IMR-90 (cell line): ENCODE results near the gene NQO2. TPM values are rescaled to one million over a fixed set of nuclear protein-coding genes. Genes with fewer than 3 reads are reported as not detected.
"Not testable (repeated sequence)": the region's sequence is repeated elsewhere in the genome, so short reads cannot be mapped to it uniquely, and the experiment has no call there.

Experiments
- ATAC-seq: fragments of 200-7000 bp; cut with Tn5 transposase; 2 replicates; pipeline ENCODE4 v1.9.1; 2020; ENCODE audit warnings: low read depth, mild to moderate bottlenecking, moderate library complexity
- BruUV-seq: library from RNA; stranded (reverse); fragments of 400-500 nt; replicated peaks from 2 replicates; lab custom pipeline; 2021; lab: Mats Ljungman, UMichigan
- CTCF ChIA-PET: fragments of 300-600 bp; formaldehyde crosslinking; extraction: SDS; loops from one replicate; lab custom pipeline; 2021; ENCODE audit warnings: antibody characterized with exemption; lab: Yijun Ruan, JAX
- POLR2A ChIA-PET: fragments of 300-600 bp; sonication (Branson Sonifier 250); formaldehyde crosslinking; loops from one replicate; lab custom pipeline; 2022; ENCODE audit warnings: antibody characterized with exemption; ENCODE audit not compliant: unreplicated experiment; lab: Charles Lee
- DNase-seq: peaks from one replicate; pipeline ENCODE4 v3.0.0; 2013
- H2AFZ ChIP-seq: replicated peaks from 2 replicates; pipeline ENCODE3; 2013; ENCODE audit warnings: low read length, mild to moderate bottlenecking; ENCODE audit not compliant: poor library complexity
- H2AK5ac ChIP-seq: 2 replicates; pipeline ENCODE4 v1.6.1; 2013; ENCODE audit warnings: low read depth, low read length, inconsistent platforms
- H2AK9ac ChIP-seq: replicated peaks from 2 replicates; pipeline ENCODE3; 2013; ENCODE audit warnings: mild to moderate bottlenecking, low read depth, low read length, moderate library complexity; ENCODE audit not compliant: poor library complexity
- H2BK120ac ChIP-seq: 2 replicates; pipeline ENCODE4 v1.6.1; 2013; ENCODE audit warnings: low read depth, low read length, inconsistent platforms
- H2BK15ac ChIP-seq: 3 replicates; pipeline ENCODE4 v1.6.1; 2013; ENCODE audit warnings: low read depth, low read length, inconsistent platforms
- H2BK20ac ChIP-seq: 2 replicates; pipeline ENCODE4 v1.6.1; 2013; ENCODE audit warnings: low read depth, mild to moderate bottlenecking, inconsistent platforms, low read length, moderate library complexity
- H2BK5ac ChIP-seq: 2 replicates; pipeline ENCODE4 v1.6.1; 2013; ENCODE audit warnings: mild to moderate bottlenecking, low read depth, low read length, inconsistent platforms; ENCODE audit not compliant: poor library complexity, severe bottlenecking
- H3K14ac ChIP-seq: replicated peaks from 2 replicates; pipeline ENCODE4 v1.6.1; 2013; ENCODE audit warnings: low read depth, low read length, inconsistent platforms
- H3K18ac ChIP-seq: 2 replicates; pipeline ENCODE4 v1.6.1; 2013; ENCODE audit warnings: low read depth, low read length, control low read depth
- H3K23ac ChIP-seq: 2 replicates; pipeline ENCODE4 v1.6.1; 2013; ENCODE audit warnings: low read depth, low read length, inconsistent platforms
- H3K27ac ChIP-seq: 2 replicates; pipeline ENCODE4 v1.5.1; 2013; ENCODE audit warnings: mild to moderate bottlenecking, control low read depth, low read length; ENCODE audit not compliant: insufficient read depth
- H3K27me3 ChIP-seq: 2 replicates; pipeline ENCODE4 v1.6.1; 2013; ENCODE audit warnings: low read length; ENCODE audit not compliant: control insufficient read depth, insufficient read depth
- H3K36me3 ChIP-seq: 2 replicates; pipeline ENCODE4 v1.6.1; 2013; ENCODE audit warnings: low read length, mixed read lengths; ENCODE audit not compliant: control insufficient read depth, insufficient read depth
- H3K4ac ChIP-seq: 2 replicates; pipeline ENCODE4 v1.6.1; 2013; ENCODE audit warnings: low read depth, low read length, inconsistent platforms
- H3K4me1 ChIP-seq: 2 replicates; pipeline ENCODE4 v1.6.1; 2013; ENCODE audit warnings: low read length, mixed read lengths; ENCODE audit not compliant: control insufficient read depth, insufficient read depth
- H3K4me2 ChIP-seq: 2 replicates; pipeline ENCODE4 v1.6.1; 2013; ENCODE audit warnings: low read depth, mild to moderate bottlenecking, control low read depth, low read length, moderate library complexity
- H3K4me3 ChIP-seq: 2 replicates; pipeline ENCODE4 v1.5.1; 2013; ENCODE audit warnings: low read depth, mild to moderate bottlenecking, control low read depth, low read length, moderate library complexity; ENCODE audit not compliant: insufficient read depth
- H3K56ac ChIP-seq: 2 replicates; pipeline ENCODE4 v1.6.1; 2013; ENCODE audit warnings: low read length, inconsistent platforms; ENCODE audit not compliant: insufficient read depth; ENCODE audit errors: extremely low read depth
- H3K79me1 ChIP-seq, 2 experiments: 2 replicates each; pipeline ENCODE4 v1.6.1; 2013; ENCODE audit warnings: low read length in 2 of 2, inconsistent platforms in 1 of 2, low read depth in 1 of 2
- H3K9ac ChIP-seq: 2 replicates; pipeline ENCODE4 v1.6.1; 2013; ENCODE audit warnings: low read depth, low read length, control low read depth
- H3K9me1 ChIP-seq: 2 replicates; pipeline ENCODE4 v1.6.1; 2013; ENCODE audit warnings: low read length, inconsistent platforms; ENCODE audit not compliant: insufficient read depth
- H3K9me3 ChIP-seq: 2 replicates; pipeline ENCODE4 v1.6.1; 2013; ENCODE audit warnings: low read length; ENCODE audit not compliant: control insufficient read depth, insufficient read depth
- H4K20me1 ChIP-seq: 2 replicates; pipeline ENCODE4 v1.6.1; 2013; ENCODE audit warnings: low read length, inconsistent platforms; ENCODE audit not compliant: insufficient read depth
- H4K5ac ChIP-seq: 2 replicates; pipeline ENCODE4 v1.6.1; 2013; ENCODE audit warnings: mild to moderate bottlenecking, low read depth, low read length, control low read depth
- H4K8ac ChIP-seq, 2 experiments: 2 replicates each; pipeline ENCODE4 v1.6.1; 2013; ENCODE audit warnings: low read depth in 2 of 2, low read length in 2 of 2, control low read depth in 1 of 2, inconsistent platforms in 1 of 2
- H4K91ac ChIP-seq: 2 replicates; pipeline ENCODE4 v1.6.1; 2013; ENCODE audit warnings: low read depth, low read length, inconsistent platforms; ENCODE audit not compliant: insufficient read depth
- CEBPB ChIP-seq: IDR thresholded peaks from 2 replicates; pipeline ENCODE4 v1.6.1; 2012; ENCODE audit warnings: low read depth, low read length, improper control_type of control experiment
- CTCF ChIP-seq: conservative IDR thresholded peaks from 2 replicates; pipeline ENCODE4 v1.5.1; 2012; ENCODE audit warnings: mild to moderate bottlenecking, low read depth, low read length, improper control_type of control experiment
- RAD21 ChIP-seq: IDR thresholded peaks from 2 replicates; pipeline ENCODE4 v1.6.1; 2012; ENCODE audit warnings: low read length, improper control_type of control experiment
- SMC3 ChIP-seq: fragments of 150-350 bp; IDR thresholded peaks from 2 replicates; pipeline ENCODE4 v1.6.1; 2016; ENCODE audit warnings: low read depth, mild to moderate bottlenecking, antibody characterized with exemption, low read length, moderate library complexity
- WGBS, 2 experiments: methylation state at CpG; one replicate each; pipeline versions ENCODE4 v1.1.5 to v1.1.7; 2013; ENCODE audit warnings: missing lambda C conversion rate in 2 of 2; ENCODE audit not compliant: insufficient read length in 1 of 2; ENCODE audit errors: extremely low coverage in 2 of 2; 5-methylcytosine and 5-hydroxymethylcytosine counted together
- dilution Hi-C: fragments of 300-500 bp; cut with HindIII; formaldehyde crosslinking; loops from one replicate; pipeline ENCODE4 v1.14.3; 2018; ENCODE audit warnings: low sequenced_read_pairs; ENCODE audit not compliant: unreplicated experiment
- in situ Hi-C: fragments of 300-500 bp; cut with MboI; formaldehyde crosslinking; loops from 3 replicates; pipeline ENCODE4 v1.14.3; 2019; ENCODE audit warnings: low sequenced_read_pairs, inconsistent platforms, mixed read lengths
- intact Hi-C: fragments of 100-400 bp; cut with micrococcal nuclease; formaldehyde crosslinking; loops from 2 replicates; pipeline ENCODE4 v1.10.0; 2022
- polyA plus RNA-seq, 3 experiments: library from polyadenylated mRNA; depleted of rRNA; stranded (reverse); fragments of >200 nt; gene quantifications; 2 replicates each; pipeline ENCODE4 v1.2.3, GENCODE V29; 2012; ENCODE audit warnings: low replicate concordance in 1 of 3
- total RNA-seq: library from RNA; depleted of rRNA; stranded (reverse); fragments of >200 nt; gene quantifications from 2 replicates; pipeline ENCODE4 v1.2.3, GENCODE V29; 2012

The NQO2 gene
- total and polyA plus RNA-seq, 2 of the 4 experiments (the other 2 are of a cell fraction), result 42.5 to 72.1 TPM

- H2BK15ac ChIP-seq, H4K91ac ChIP-seq, H4K20me1 ChIP-seq, H2BK5ac ChIP-seq, H3K27me3 ChIP-seq, H3K27ac ChIP-seq, H3K36me3 ChIP-seq, H2BK20ac ChIP-seq, H3K18ac ChIP-seq, H4K5ac ChIP-seq, H3K9me1 ChIP-seq, H3K23ac ChIP-seq, H2AK5ac ChIP-seq, dilution Hi-C loops, H3K9me3 ChIP-seq, H3K14ac ChIP-seq, DNase-seq, H3K4me1 ChIP-seq, POLR2A ChIA-PET, H3K4me3 ChIP-seq, H3K9ac ChIP-seq, H2BK120ac ChIP-seq, H3K56ac ChIP-seq, CTCF ChIA-PET, BruUV-seq, H4K8ac ChIP-seq, H3K4ac ChIP-seq: not testable (repeated sequence)
- WGBS, 2 experiments, result 0% methylated on average over 1 of the region's 16 CpGs; no CpG with 5 or more reads in 1 of the 2 experiments
- peak; percentile 62 for ATAC-seq
- Histone ChIP-seq H3K4me2 (peak overlapping the region; percentile 89), H2AK9ac (peak overlapping the region; percentile 42), H2AFZ (peak overlapping the region; percentile 100), H3K79me1 (peaks cover 0 to 16% of the 10 kb centered on the region in 2 experiments; a peak in 2 of 4 replicates)
- in situ Hi-C loops, result loop anchor here (10.0 kb wide), 2 partner anchors 56 to 256 kb away; partner anchors contain the start of gene PSMG4
- TF ChIP-seq CEBPB (0 out of 2 replicates have a peak, but pooled peaks have one; percentile 1), RAD21 (peak; percentile 51), SMC3 (peak; percentile 39), CTCF (peak; percentile 39; the same call in 1 of the 2 replicates)
- intact Hi-C loops, result loop anchor here (5.0 kb wide), 1 partner anchor 734 kb away; no protein-coding TSS in a partner anchor
These were observed 1.3 kb upstream of the NQO2 start for GRCh38 chr6:2998249-2998997.
